ENCODE measurements around the gene C2orf76.
"Not testable (repeated sequence)": the region's sequence is repeated elsewhere in the genome, so short reads cannot be mapped to it uniquely, and the experiment has no call there.

Gene C2orf76

DNA sequence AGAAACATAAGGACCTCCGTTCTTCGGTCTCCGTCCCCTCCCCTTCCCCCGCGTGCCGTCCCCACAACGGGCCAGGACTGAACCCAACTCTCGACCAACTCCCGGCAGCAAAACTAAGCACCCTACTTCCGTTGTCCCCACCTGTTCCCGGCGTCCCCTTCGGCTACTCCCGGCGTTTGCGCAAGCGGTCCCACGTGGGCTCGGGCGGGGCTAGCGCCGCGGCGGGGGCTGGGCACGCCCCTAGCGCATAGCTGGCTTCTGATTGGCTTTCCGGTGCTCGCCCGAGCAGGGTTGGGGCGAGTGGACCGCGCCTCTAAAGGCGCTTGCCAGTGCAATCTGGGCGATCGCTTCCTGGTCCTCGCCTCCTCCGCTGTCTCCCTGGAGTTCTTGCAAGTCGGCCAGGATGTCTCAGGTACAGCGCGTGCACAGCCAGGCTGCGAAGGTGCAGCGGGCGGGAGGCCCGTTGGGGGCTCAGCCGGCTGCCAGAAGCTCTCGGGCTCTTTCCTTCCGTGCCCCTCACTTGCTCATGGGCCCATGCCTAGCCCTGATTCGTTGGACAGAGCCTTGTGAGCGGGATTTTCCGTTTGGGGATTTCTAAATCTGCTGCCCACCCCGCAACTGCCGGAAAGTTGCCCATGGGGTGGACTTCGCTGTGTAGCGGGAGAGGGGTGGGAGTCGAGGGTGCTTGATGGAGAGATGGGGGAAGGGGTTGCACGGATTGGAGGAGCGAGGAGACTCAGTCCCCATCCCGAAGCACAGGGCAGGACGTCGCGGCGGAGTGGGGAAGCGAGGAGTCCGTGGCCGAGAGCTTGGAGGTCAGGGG is at the start of gene C2orf76, which contains the start of gene DBI:
TSS of gene C2orf76 (minus strand) at position 186 of the 823 bp plus-strand sequence. CDS start 26,875 bp downstream, outside the sequence.
TSS of gene DBI (plus strand) at position 329 of the 823 bp plus-strand sequence. CDS start at position 404, 75 bp downstream.
- DNase-seq = peak; percentile 92

DNA sequence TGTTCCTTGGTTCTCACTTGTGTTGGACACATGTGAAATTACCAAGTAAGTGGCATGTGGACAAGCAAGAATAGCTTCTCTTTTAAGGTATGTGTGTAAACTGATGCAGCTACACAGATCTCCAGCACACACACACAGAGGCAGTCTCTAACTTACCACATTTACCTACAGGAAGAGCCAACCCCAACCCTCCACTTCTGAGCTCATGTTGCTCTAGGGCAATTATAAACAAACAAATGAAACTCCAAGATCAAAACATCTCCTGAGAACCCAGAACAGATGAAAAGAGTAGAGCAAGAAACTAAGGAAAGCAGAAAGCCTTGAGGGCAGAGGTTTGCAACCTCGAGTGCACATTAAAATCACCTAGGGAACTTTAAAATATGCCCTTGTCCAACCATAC is 49.0 kb upstream of the C2orf76 start:
- DNase-seq = no peak

DNA sequence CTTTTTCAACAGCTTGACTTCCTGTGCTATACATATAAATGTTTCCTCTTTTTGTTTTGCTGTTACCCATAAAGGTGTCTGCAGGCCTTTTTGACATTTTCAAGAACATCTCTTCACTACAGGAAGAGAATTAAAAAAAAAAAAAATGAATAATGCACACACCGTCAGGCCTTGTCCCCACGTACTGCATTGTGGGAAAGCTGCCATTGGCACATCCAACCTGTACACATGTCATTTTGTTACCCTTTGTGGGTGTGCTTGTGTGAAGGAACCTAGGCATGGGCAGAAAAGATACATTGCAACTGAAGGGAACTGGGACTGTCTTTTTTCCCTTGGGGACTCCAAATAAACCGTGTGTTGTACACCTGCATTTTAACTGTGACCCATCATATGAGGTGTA is 48.3 kb upstream of the C2orf76 start:
- DNase-seq = no peak

DNA sequence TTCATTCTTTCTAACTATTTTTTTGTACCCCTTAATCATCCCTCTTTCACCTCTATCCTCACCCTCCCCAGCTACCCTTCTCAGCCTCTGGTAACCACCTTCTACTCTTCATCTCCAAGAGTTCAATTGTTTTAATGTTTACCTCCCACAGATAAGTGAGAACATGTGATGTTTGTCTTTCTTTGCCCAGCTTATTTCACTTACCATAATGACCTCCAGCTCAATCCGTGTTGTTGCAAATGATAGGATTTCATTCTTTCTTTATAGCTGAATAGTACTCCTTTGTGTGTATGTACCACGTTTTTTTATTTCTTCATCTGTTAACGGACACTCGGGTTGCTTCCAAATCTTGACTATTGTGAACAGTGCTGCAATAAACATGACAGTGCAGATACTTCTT is 42.9 kb upstream of the C2orf76 start:
- no peak for DNase-seq

DNA sequence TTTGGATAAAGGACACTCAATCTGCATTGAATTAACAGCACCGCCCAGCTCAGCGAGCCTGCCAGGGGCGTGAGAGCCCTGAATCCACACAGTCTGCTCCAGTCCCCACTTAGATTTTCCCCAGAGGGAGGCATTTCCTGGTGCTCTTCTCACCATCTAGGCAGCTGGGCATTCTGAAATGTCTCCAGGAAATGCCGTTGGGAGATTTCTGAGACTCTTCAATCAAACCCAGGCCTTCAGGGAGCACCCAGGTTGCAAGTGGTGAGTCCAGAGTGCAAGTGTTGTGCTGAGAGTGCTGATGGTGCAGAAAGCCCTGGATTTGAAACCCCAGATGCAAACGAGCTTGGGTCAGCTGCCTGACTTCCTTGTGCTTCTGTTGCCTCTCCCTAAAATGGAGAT is 41.6 kb upstream of the C2orf76 start:
- no peak for DNase-seq

DNA sequence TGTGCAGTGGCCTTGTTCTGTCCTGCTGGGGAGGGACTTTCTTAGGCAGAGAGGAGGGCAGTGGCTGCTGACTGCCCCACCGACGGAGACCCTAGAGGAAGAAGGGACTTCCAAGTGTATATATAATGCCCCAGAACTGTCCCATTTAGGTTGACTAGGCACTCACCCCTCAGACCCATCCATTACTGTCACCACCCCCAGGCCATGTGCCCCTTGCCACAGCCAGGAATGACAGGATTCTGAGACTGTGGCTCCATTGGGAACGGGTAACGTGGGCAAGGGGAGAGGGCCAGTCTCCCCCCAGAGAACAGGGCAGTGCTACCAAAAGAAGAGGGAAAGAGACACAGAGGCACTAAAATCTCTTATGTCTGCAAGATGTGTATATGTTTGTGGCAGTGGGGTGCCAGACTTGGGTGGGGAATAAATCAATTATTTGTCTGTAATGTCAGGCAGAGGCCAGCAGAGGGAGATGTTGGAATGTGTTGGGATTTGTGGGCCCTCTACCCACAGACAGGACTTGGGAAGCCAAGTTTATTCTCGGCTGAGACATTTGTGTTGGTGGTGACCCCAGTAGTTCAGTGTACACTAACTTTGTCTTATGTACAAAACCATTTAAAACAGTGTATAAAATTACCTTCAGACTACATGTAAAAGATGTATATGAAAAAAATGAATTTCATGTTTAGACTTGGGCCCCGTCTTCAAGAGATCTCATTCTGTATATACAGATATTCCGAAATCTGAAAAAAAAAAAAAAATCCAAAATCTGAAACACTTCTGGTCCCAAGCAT is 41.0 kb upstream of the C2orf76 start:
- peak; percentile 47 for DNase-seq

DNA sequence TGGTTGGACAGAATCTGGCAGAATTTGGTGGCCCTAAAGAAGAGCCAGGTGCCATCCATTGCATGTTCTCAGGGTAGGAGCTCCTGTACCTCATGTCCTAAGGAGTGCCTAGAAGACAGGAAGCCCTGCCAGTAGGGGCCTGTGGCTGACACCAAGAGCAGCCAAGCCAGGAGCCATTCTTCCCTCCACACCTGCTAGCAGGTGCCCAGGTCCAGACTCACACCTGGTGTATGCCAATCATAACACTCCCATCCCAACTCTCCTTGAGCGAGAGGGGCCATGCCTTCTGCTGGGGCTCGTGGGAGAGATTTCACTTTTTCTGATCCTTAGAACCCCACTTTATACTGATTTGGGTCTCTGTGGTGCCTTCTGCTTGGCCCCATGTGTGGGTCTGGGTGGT is 38.5 kb upstream of the C2orf76 start:
- no peak for DNase-seq

DNA sequence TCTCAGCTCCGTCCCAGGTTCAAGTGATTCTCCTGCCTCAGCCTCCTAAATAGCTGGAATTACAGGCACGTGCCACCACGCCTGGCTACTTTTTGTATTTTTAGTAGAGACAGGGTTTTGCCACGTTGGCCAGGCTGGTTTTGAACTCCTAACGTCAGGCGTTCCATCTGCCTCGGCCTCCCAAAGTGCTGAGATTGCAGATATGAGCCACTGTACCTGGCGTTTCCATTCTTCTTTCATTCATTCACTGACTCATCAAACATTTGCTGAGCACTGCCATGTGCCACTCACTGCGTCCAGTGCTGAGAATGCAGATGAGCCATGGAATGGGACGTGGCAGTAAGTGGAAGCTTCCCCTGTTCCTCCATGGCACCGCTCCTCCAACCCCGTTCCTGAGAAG is 37.0 kb upstream of the C2orf76 start:
- DNase-seq = not testable (repeated sequence)

DNA sequence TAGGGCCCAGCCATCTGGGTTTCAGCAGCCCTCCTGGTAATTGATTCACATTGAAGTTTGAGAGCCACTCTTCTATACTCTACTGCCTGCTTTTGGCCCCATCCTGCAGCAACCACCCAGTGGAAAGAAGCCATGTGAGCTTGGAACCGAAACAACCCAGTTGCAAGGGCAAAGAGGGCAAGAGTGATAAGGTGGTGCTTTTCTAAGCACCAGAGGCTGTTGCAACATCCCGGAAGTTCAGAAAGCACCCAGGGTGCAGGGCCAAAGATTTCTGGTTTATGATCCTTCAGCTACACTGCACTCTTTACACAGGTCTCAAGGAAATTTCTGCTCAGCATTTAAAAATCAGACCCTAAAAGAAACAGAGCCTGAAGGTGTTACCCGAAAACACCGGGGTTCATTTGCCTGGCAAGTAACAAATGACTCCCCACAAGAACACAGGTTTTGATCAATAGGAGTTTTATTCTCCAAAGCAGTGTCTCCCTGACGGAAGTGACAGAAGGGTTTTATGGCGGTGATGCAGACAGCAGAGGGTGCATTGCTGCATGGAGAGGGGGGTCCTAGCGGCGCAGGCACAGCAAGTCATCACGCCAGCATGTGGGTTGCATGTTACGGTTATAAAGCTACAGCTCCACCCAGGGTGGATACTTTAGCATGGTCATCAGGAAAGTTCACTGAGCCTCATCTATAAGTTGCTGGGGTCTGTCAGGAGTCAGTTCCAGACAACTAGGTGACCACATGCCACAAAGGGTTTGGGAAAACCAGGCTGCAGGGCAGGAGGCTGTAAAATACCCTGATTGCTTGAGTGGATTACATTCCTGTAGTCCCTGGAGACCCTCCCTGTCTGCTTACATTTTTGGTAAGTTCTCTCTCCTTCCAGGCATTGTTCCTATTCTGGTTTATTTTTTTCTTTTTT is 36.3 kb upstream of the C2orf76 start:
- DNase-seq = no peak

DNA sequence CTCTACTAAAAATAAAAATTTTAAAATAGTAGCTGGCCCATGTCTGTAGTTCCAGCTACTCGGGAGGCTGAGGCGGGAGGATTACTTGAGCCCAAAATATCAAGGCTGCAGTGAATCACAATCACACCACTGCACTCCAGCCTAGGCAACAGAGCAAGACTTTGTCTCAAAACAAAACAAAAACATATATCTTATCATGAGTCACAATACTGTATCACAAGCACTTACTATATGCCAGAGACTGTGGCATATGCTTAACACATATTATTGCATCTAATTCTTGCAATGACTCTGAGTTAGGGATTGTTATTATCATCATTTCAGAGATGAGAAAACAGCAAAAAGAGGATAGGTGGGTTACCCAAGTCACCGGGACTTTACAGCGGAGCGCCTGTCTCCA is 35.5 kb upstream of the C2orf76 start:
- DNase-seq = no peak

DNA sequence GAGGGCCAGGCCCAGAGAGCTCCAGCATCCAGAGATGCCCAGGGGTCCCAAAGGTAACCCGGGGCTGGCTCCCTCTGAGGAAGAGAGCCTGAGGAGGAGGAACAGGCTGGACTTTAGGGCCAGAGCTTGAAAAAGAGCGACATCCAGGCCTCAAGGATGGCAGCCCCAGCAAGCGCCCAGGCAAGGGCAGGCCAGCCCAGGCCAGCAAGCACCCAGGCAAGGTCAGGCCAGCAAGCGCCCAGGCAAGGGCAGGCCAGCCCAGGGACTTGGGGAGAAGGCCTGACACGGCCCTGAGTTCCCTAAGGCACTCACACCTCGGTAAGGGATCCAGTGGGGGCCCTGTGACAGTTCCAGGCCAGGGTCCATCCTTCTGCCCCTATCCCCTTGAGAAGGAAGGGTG is 30.6 kb upstream of the C2orf76 start:
- no peak for DNase-seq

DNA sequence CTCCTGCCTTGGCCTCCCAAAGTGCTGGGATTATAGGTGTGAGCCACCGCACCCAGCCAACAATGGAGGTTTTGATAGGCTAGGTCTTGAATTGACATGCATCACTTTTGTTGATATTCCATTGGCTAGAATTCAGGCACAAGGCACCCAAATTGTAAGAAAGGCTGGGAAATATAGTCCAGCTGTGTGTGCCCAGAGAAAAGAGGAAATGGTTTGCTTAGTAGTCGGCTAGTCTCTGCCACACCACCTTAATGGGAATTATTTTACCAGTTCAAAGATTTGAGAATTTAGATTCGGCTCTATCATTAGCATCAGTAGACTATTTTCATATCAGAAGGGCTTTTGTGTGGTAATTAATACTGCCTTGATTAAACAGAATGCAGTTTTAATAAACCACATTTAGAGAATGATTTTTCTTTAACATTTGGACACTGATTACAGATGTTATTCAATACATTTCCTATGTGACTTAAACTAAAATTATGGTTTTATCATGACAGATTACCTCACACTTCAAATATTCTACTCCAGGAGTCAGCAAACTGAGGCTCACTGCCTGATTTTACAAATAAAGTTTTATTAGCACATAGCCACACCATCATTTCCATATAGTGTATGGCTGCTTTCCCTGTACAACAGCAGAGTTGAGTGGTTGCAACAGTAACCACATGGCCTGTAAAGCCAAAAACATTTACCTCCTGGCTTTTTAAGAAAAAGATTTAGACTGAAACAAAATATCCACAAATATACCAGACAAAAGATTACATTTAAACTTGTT is 27.5 kb upstream of the C2orf76 start:
- no peak for DNase-seq

DNA sequence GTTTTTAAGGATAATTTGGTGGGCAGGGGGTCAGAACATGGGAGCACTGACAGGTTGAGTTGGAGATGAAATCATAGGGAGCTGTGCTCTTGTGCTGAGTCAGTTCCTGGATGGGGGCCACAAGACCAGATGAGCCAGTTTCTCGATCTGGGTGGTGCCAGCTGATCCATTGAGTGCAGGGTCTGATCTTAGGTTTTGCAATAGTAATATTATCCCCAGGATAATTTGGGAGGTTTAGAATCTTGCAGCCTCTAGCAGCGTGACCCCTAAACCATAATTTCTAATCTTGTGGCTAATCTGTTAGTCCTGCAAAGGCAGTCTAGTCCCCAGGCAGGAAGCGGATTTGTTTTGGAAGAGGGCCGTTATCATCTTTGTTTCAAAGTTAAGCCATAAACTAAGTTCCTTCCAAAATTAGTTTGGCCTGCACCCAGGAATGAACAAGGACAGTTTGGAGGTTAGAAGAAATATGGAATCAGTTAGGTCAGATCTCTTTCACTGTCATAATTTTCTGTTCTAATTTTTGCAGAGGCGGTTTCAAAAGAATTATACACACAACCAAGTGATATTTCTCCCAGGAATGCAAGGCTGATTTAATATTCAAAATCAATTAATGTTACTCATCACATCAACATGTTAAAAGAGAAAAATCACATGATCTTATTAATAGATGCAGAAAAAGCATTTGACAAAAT is 23.1 kb upstream of the C2orf76 start:
- DNase-seq = no peak

DNA sequence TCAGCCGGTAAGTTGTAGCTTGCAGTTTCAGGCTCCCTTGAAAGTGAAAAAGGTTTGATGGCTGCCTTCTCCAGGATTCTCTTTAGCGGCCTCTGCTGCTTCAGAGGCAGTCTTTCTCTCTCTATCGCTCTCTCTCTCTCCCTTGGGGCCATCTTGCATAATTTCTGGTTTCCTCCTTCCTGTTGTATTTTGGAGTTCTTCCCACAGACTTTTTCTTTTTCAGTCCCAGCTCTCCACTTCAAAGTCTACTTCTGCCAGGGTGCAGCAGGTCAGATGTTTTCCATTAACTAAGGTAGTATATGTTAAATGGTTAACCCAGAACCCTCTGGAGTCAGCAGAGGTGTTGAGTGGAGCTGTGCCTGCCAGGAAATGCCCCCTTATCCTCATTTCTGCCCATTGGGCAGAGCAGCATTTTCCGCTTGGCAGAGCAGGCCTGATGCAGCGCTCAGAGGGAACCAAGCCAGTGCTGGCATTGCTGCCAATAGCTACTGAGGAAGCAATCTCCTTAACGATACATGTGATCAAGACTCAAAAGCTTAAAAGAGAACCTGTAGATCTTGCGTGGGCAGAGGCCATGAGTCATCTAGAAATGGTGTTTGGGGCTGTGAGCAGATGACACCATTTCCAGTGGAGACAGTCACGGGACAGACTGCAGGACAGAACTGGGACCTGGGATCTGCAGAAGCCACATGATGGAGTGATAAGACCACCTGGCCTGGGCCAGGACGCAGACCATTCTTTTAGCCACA is 20.9 kb upstream of the C2orf76 start:
- DNase-seq = no peak

DNA sequence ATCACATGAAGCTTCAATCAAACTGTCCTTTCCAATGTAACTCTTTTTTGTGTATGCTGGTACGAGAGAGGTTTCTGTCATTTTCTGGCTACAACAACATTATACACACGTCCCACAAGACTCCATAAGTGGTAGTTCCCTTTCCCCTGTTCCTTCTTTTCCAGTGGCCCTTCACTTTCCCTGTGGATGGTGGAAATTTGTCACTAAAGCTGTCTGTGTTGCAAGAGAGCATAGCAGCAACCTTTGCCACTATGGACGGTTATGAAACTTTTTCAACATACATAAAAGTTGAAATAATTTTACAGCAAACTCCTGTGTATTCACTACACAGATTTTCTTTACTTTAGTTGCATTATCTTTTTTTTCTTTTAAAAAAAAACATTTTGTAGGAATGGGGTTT is 18.8 kb upstream of the C2orf76 start:
- no peak for DNase-seq

DNA sequence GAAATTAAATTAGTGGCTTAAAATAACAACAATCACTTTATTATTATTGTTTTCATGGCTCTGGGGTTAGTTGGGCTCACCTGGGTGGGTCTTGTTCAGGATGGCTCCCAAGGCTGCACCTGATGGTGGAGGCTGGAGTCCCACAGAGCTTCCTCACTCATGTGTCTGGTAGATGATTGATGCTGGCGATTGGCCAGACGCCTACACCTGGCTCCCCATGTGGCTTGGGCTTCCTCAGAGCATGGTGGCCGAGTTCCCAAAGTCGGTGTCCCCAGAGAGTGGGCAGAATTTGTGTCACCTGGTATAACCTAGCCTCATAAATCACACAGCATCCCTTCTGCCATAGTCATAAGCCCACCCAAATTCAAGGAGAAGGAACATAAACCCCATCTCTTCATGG is 18.3 kb upstream of the C2orf76 start:
- no peak for DNase-seq

DNA sequence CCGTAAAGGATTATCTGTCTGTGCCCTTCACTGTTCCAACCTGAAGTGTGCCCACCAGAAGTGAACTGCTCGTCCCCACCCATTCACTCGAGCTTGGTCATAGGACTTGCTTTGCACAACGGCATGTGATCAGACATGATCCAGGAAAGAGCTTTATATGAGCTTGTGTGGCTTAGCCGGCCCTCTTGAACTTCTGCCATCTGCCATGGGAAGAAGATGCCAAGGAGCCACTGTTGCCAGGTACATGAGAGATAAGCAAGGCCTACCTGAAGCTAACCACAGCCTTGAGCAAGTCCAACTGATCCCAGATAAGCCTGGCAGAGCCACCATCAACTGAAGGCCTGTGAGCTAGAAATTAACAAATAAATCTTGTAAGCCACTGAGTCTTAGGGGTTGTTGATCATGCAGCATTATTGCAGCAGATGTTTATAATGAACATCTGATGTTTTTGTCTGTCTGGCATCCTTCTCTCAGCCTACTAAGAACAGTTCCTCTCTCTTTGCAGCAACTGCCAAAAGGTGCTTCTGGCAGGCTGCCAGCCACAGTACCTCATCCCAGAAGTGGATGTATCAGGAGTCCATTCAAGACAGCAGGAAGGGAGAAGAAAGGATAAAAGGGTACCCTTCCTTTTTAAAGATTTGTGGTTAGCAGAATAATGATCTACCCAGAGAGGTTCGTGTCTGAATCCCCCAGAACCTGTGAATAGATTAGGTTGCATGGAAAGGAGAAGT is 16.9 kb upstream of the C2orf76 start:
- no peak for DNase-seq

DNA sequence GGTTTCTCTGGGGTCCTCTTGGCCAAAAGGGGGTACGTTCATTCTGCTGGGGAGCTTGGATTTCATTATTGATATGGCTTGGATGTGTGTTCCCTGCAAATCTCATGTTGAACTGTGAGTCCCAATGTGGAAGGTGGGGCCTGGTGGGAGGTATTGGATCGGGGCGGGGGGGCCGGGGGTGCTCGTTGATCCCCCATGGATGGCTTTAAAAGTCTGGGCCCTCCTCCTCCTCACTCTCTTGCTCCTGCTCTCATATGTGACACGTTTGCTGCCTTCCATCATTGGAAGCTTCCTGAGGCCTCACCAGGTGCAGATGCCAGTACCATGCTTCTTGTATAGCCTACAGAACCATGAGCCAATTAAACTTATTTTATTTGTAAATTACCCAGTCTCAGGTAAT is 11.9 kb upstream of the C2orf76 start:
- no peak for DNase-seq

DNA sequence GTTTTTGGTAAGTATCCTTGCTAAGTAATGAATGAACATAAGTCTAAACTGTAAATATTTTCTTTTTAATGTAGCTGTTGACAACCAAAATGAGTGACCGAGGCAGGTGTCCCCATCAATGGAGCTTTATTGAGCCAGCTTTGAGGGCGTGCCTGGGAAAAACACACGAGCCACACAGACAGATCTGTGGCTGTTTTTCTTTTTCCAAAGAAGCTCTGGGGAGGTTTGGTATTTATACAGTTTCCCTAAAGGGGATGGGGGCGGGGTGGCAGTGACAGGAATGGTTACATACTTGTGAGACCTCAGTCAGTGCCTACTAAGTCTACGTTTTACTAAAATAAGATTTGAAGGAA is 11.3 kb upstream of the C2orf76 start:
- DNase-seq = no peak

Data from CD4-positive, alpha-beta T cell treated with Interleukin-6 for 4 hours (primary cell).